H1 (cell line): ENCODE measurements around the gene TNIP1. TPM values are rescaled to one million over a fixed set of nuclear protein-coding genes. Genes with fewer than 3 reads are reported as not detected.

Experiments
- CTCF ChIA-PET: fragments of 300-600 bp; sonication (Branson Sonifier 250); formaldehyde crosslinking; loops from one replicate; lab custom pipeline; 2021; ENCODE audit not compliant: partially characterized antibody; lab: Charles Lee
- POLR2A ChIA-PET: fragments of 300-600 bp; sonication (Branson Sonifier 250); formaldehyde crosslinking; loops from one replicate; lab custom pipeline; 2021; ENCODE audit warnings: inconsistent platforms; ENCODE audit not compliant: partially characterized antibody; lab: Charles Lee
- DNase-seq, 2 experiments: peaks; one replicate each; pipeline versions ENCODE4 v3.0.0 to v3.0.0-alpha.2; 2010 to 2022; ENCODE audit warnings: low spot score in 2 of 2, low read depth in 1 of 2, mixed read lengths in 1 of 2
- FAIRE-seq: peaks from 2 replicates; lab custom pipeline; 2011; peaks lifted over from hg19 to GRCh38; lab: Jason Lieb, UNC
- H2AFZ ChIP-seq: 2 replicates; pipeline ENCODE4 v1.8.1; 2012; ENCODE audit warnings: low read length, inconsistent platforms
- H2AK5ac ChIP-seq: 2 replicates; pipeline ENCODE4 v1.6.1; 2013; ENCODE audit warnings: low read depth, low read length
- H2BK120ac ChIP-seq: replicated peaks from 2 replicates; pipeline ENCODE3; 2013; ENCODE audit warnings: low read depth, low read length, inconsistent platforms
- H2BK12ac ChIP-seq: 2 replicates; pipeline ENCODE4 v1.6.1; 2013; ENCODE audit warnings: low read depth, low read length
- H2BK15ac ChIP-seq: 2 replicates; pipeline ENCODE4 v1.6.1; 2013; ENCODE audit warnings: low read length
- H2BK20ac ChIP-seq: 2 replicates; pipeline ENCODE4 v1.6.1; 2013; ENCODE audit warnings: low read length
- H2BK5ac ChIP-seq: 2 replicates; pipeline ENCODE4 v1.6.1; 2013; ENCODE audit warnings: low read depth, low read length
- H3K14ac ChIP-seq: 2 replicates; pipeline ENCODE4 v1.6.1; 2013; ENCODE audit warnings: inconsistent platforms; ENCODE audit not compliant: insufficient read length
- H3K18ac ChIP-seq: 2 replicates; pipeline ENCODE4 v1.6.1; 2013; ENCODE audit warnings: low read length; ENCODE audit errors: extremely low read depth
- H3K23ac ChIP-seq: 2 replicates; pipeline ENCODE4 v1.6.1; 2013; ENCODE audit warnings: inconsistent platforms; ENCODE audit not compliant: insufficient read length
- H3K23me2 ChIP-seq: 2 replicates; pipeline ENCODE4 v1.6.1; 2013; ENCODE audit warnings: low read depth, low read length
- H3K27ac ChIP-seq: 2 replicates; pipeline ENCODE4 v1.6.1; 2011; ENCODE audit warnings: low read depth, low read length, inconsistent platforms
- H3K27me3 ChIP-seq, 4 experiments: replicated peaks in 1 of 4; 1 replicate in 1 of 4; 2 replicates in 3 of 4; pipeline versions ENCODE4 v1.6.1 to v1.8.1; 2011 to 2013; ENCODE audit warnings: low read length in 3 of 4, mild to moderate bottlenecking in 3 of 4, inconsistent platforms in 2 of 4, mixed read lengths in 2 of 4, moderate library complexity in 1 of 4; ENCODE audit not compliant: control insufficient read depth in 3 of 4, insufficient read depth in 3 of 4; ENCODE audit errors: extremely low read depth in 1 of 4
- H3K36me3 ChIP-seq, 4 experiments: 2 replicates each; pipeline versions ENCODE4 v1.6.1 to v1.8.1; 2011 to 2013; ENCODE audit warnings: mild to moderate bottlenecking in 4 of 4, low read length in 3 of 4, moderate library complexity in 2 of 4, control low read depth in 1 of 4, inconsistent platforms in 1 of 4; ENCODE audit not compliant: insufficient read depth in 4 of 4, control insufficient read depth in 2 of 4
- H3K4ac ChIP-seq: replicated peaks from 2 replicates; pipeline ENCODE3; 2013; ENCODE audit warnings: low read length, low read depth, mixed read lengths, inconsistent platforms; ENCODE audit not compliant: insufficient read length
- H3K4me1 ChIP-seq, 4 experiments: replicated peaks in 1 of 4; 1 replicate in 1 of 4; 2 replicates in 3 of 4; pipeline versions ENCODE4 v1.6.1 to v1.8.1; 2011 to 2013; ENCODE audit warnings: low read length in 3 of 4, inconsistent platforms in 2 of 4, mixed read lengths in 1 of 4; ENCODE audit not compliant: insufficient read depth in 4 of 4, control insufficient read depth in 3 of 4
- H3K4me2 ChIP-seq, 2 experiments: 2 replicates each; pipeline versions ENCODE4 v1.6.1 to v1.8.1; 2011 to 2013; ENCODE audit warnings: low read depth in 2 of 2, low read length in 2 of 2, control low read depth in 1 of 2, inconsistent platforms in 1 of 2, mild to moderate bottlenecking in 1 of 2; ENCODE audit not compliant: insufficient read depth in 1 of 2
- H3K4me3 ChIP-seq, 4 experiments: fragments of 200-600, 300-600 bp in 1 of 4; sonication (generic), shearing (Covaris generic), sonication (Bioruptor Twin) in 1 of 4; 2 replicates each; pipeline versions ENCODE4 v1.5.1 to v1.8.1; 2011 to 2016; ENCODE audit warnings: low read length in 4 of 4, low read depth in 3 of 4, control low read depth in 2 of 4, inconsistent platforms in 2 of 4, mild to moderate bottlenecking in 2 of 4, mixed read lengths in 1 of 4, moderate library complexity in 1 of 4; ENCODE audit not compliant: insufficient read depth in 2 of 4; ENCODE audit errors: extremely low read depth in 1 of 4
- H3K56ac ChIP-seq: replicated peaks from 2 replicates; pipeline ENCODE3; 2013; ENCODE audit warnings: low read depth, mild to moderate bottlenecking, mixed read lengths, low read length, inconsistent platforms; ENCODE audit not compliant: insufficient read length
- H3K79me1 ChIP-seq: 2 replicates; pipeline ENCODE4 v1.6.1; 2013; ENCODE audit warnings: low read depth, low read length, control low read depth
- H3K79me2 ChIP-seq, 2 experiments: 2 replicates each; pipeline versions ENCODE4 v1.6.1 to v1.8.1; 2012 to 2013; ENCODE audit warnings: low read length in 2 of 2, mild to moderate bottlenecking in 2 of 2, inconsistent platforms in 1 of 2; ENCODE audit not compliant: insufficient read depth in 2 of 2, control insufficient read depth in 1 of 2
- H3K9ac ChIP-seq, 4 experiments: replicated peaks in 1 of 4; 1 replicate in 1 of 4; 2 replicates in 3 of 4; pipeline versions ENCODE4 v1.6.1 to v1.8.1; 2011 to 2013; ENCODE audit warnings: low read depth in 3 of 4, low read length in 3 of 4, control low read depth in 2 of 4, mild to moderate bottlenecking in 2 of 4, moderate library complexity in 2 of 4, inconsistent platforms in 1 of 4; ENCODE audit errors: extremely low read depth in 1 of 4
- H3K9me3 ChIP-seq, 2 experiments: 2 replicates each; pipeline versions ENCODE4 v1.6.1 to v1.8.1; 2012 to 2013; ENCODE audit warnings: mild to moderate bottlenecking in 2 of 2, moderate library complexity in 2 of 2, control low read depth in 1 of 2, inconsistent platforms in 1 of 2, low read depth in 1 of 2, low read length in 1 of 2, mixed read lengths in 1 of 2; ENCODE audit not compliant: insufficient read depth in 2 of 2
- H4K20me1 ChIP-seq, 2 experiments: replicated peaks in 1 of 2; 2 replicates each; pipeline versions ENCODE3 to v1.8.1; 2011 to 2013; ENCODE audit warnings: inconsistent platforms in 2 of 2, low read length in 2 of 2, mild to moderate bottlenecking in 1 of 2; ENCODE audit not compliant: insufficient read depth in 2 of 2, control insufficient read depth in 1 of 2
- H4K5ac ChIP-seq: 2 replicates; pipeline ENCODE4 v1.6.1; 2013; ENCODE audit warnings: low read length, low read depth, mixed read lengths, inconsistent platforms; ENCODE audit not compliant: insufficient read length
- H4K8ac ChIP-seq: 2 replicates; pipeline ENCODE4 v1.8.0; 2013; ENCODE audit warnings: mild to moderate bottlenecking, moderate library complexity, low read length, inconsistent platforms; ENCODE audit not compliant: insufficient read depth; ENCODE audit errors: extremely low read depth
- H4K91ac ChIP-seq: replicated peaks from 2 replicates; pipeline ENCODE3; 2013; ENCODE audit warnings: low read length, mixed read lengths, inconsistent platforms; ENCODE audit not compliant: insufficient read length
- KDM1A ChIP-seq: fragments of 200-600, 300-600 bp; sonication (generic); IDR thresholded peaks from 2 replicates; pipeline ENCODE4 v1.7.1; 2016; ENCODE audit warnings: mild to moderate bottlenecking, low read length, borderline replicate concordance
- RNF2 ChIP-seq: fragments of 200-900, 300-1000 bp; sonication (generic); IDR thresholded peaks from 2 replicates; pipeline ENCODE4 v1.7.1; 2016; ENCODE audit warnings: borderline replicate concordance, low read depth, mild to moderate bottlenecking, antibody characterized with exemption, low read length; ENCODE audit not compliant: poor library complexity, severe bottlenecking; ENCODE audit errors: missing control alignments
- WGBS, 2 experiments: shearing (Covaris generic) in 1 of 2; methylation state at CpG; one replicate each; pipeline versions ENCODE4 v1.1.6 to v1.1.7; 2013 to 2015; ENCODE audit warnings: low lambda C conversion rate in 2 of 2, mixed read lengths in 2 of 2, inconsistent platforms in 1 of 2, low coverage in 1 of 2, missing lambda C conversion rate in 1 of 2; ENCODE audit not compliant: insufficient replicate concordance in 2 of 2, insufficient coverage in 1 of 2, insufficient read length in 1 of 2; ENCODE audit errors: extremely low coverage in 1 of 2, missing lambda C conversion rate in 1 of 2; 5-methylcytosine and 5-hydroxymethylcytosine counted together
- polyA plus RNA-seq, 7 experiments: library from polyadenylated mRNA; depleted of rRNA in 3 of 7; stranded (reverse) in 5 of 7; unstranded in 2 of 7; fragments of >200 nt in 5 of 7; fragments of 200-250 nt in 2 of 7; gene quantifications; 1 replicate in 5 of 7; 2 replicates in 1 of 7; 4 replicates in 1 of 7; pipeline versions ENCODE4 v1.2.1 to v1.2.3, GENCODE V29; 2011 to 2013; ENCODE audit warnings: missing spikeins in 2 of 7, mixed read lengths in 2 of 7
- total RNA-seq: library from RNA; stranded (reverse); fragmentation: NEBNext Ultra II Directional; extraction: Animal tissue kit (Norgen Biotek cat#: 25700); gene quantifications from 2 replicates; pipeline ENCODE4 v1.2.1, GENCODE V29; 2021

The TNIP1 gene
- total and polyA plus RNA-seq, 2 of the 8 experiments (the other 6 are each of a cell fraction or from before 2014, with no cell fraction given) = 14.2 to 31.9 TPM

- DNase-seq (no peak), FAIRE-seq (no peak)
- H3K14ac ChIP-seq = no peak overlapping the region
- H3K79me2 ChIP-seq = peaks cover 0 to 28% of the 10 kb centered on the region in 2 experiments; a peak in 2 of 4 replicates
- no peak overlapping the region for H2BK5ac ChIP-seq
- TF ChIP-seq RNF2 (no peak), KDM1A (peak; percentile 62; the same call in 1 of the 2 replicates)
- 87% methylated on average over 2 of the region's 2 CpGs; no CpG with 5 or more reads in 1 of the 2 experiments for WGBS, 2 experiments
- H3K79me1 ChIP-seq = peaks cover 5% of the 10 kb centered on the region; the same call in 1 of the 2 replicates
- no peaks in the 10 kb centered on the region; a peak in 1 of 7 replicates for H3K4me1 ChIP-seq
- H3K23ac ChIP-seq = no peak overlapping the region
- H4K20me1 ChIP-seq = peaks cover 0 to 4% of the 10 kb centered on the region in 2 experiments
- H2BK20ac ChIP-seq = no peak overlapping the region
- no peak overlapping the region for H3K56ac ChIP-seq
- no peak overlapping the region for H2AFZ ChIP-seq
- ChIA-PET POLR2A (no interaction called here), CTCF (interaction anchor here (1.1 to 28.6 kb wide), 4 partner anchors 11 to 39 kb away, joined by 4 to 442 read pairs (median 88); no protein-coding TSS in a partner anchor)
- no peak overlapping the region for H3K27ac ChIP-seq
- no peak overlapping the region for H3K9ac ChIP-seq
- H2BK120ac ChIP-seq = no peak overlapping the region
- no peak overlapping the region for H3K4me2 ChIP-seq
- H4K91ac ChIP-seq = no peak overlapping the region
- no peaks in the 10 kb centered on the region for H3K9me3 ChIP-seq
- H3K36me3 ChIP-seq = no peaks in the 10 kb centered on the region
- H4K5ac ChIP-seq = no peak overlapping the region
- no peak overlapping the region for H2BK12ac ChIP-seq
- H3K27me3 ChIP-seq = no peaks in the 10 kb centered on the region
- no peak overlapping the region for H2BK15ac ChIP-seq
- H3K4ac ChIP-seq = no peak overlapping the region
- no peak overlapping the region for H4K8ac ChIP-seq
- H3K4me3 ChIP-seq = no peak overlapping the region
- no peak overlapping the region for H2AK5ac ChIP-seq
- H3K18ac ChIP-seq = no peak overlapping the region
- no peaks in the 10 kb centered on the region for H3K23me2 ChIP-seq
Observed at GRCh38 chr5:151073280-151073679, 7.6 kb downstream of the TNIP1 start.
